HepG2 (cell line): ENCODE measurements around the gene ANGPTL2. TPM values are rescaled to one million over a fixed set of nuclear protein-coding genes. Genes with fewer than 3 reads are reported as not detected.

ENCODE experiments used
- ATAC-seq: fragments of 200-7000 bp; cut with Tn5 transposase; 3 replicates; pipeline ENCODE4 v1.9.1; 2020; ENCODE audit warnings: mild to moderate bottlenecking, moderate library complexity
- BruUV-seq: library from RNA; stranded (reverse); fragments of 400-500 nt; replicated peaks from 2 replicates; lab custom pipeline; 2021; lab: Mats Ljungman, UMichigan
- CTCF ChIA-PET: fragments of 300-600 bp; formaldehyde crosslinking; extraction: SDS; loops from one replicate; lab custom pipeline; 2021; ENCODE audit warnings: low total read pairs, inconsistent platforms, low intra/inter-chr PET ratio; lab: Yijun Ruan, JAX
- POLR2A ChIA-PET: fragments of 350-600 bp; sonication (Branson Sonifier 250); formaldehyde crosslinking; loops from one replicate; lab custom pipeline; 2020; ENCODE audit warnings: antibody characterized with exemption, inconsistent platforms; lab: Yijun Ruan, JAX
- DNase-seq: peaks from one replicate; pipeline ENCODE4 v3.0.0-alpha.2; 2015; ENCODE audit warnings: low spot score
- FAIRE-seq: peaks from 3 replicates; lab custom pipeline; 2011; peaks lifted over from hg19 to GRCh38; lab: Jason Lieb, UNC
- H2AFZ ChIP-seq: one replicate; pipeline ENCODE4 v1.6.1; 2011; ENCODE audit warnings: low read length, inconsistent platforms
- H3K27ac ChIP-seq: fragments of 300-600 bp; 3 replicates; pipeline ENCODE4 v1.8.0; 2011; ENCODE audit warnings: mixed run types, mild to moderate bottlenecking, mixed read lengths, low read length, inconsistent platforms; ENCODE audit not compliant: insufficient read depth; ENCODE audit errors: extremely low read length
- H3K27me3 ChIP-seq, 2 experiments: fragments of 200-600 bp in 1 of 2; 2 replicates in 1 of 2; 3 replicates in 1 of 2; pipeline versions ENCODE4 v1.6.0 to v1.8.0; 2011; ENCODE audit warnings: low read length in 2 of 2, mild to moderate bottlenecking in 2 of 2, moderate library complexity in 2 of 2, inconsistent platforms in 1 of 2; ENCODE audit not compliant: insufficient read depth in 2 of 2, control insufficient read depth in 1 of 2
- H3K36me3 ChIP-seq, 2 experiments: fragments of 200-600 bp in 1 of 2; replicated peaks in 1 of 2; 2 replicates in 1 of 2; 3 replicates in 1 of 2; pipeline versions ENCODE4 v1.5.1 to v1.8.0; 2011; ENCODE audit warnings: low read length in 2 of 2, inconsistent platforms in 1 of 2; ENCODE audit not compliant: insufficient read depth in 2 of 2, control insufficient read depth in 1 of 2
- H3K4me1 ChIP-seq: 2 replicates; pipeline ENCODE4 v1.5.1; 2012; ENCODE audit warnings: low read length, inconsistent platforms; ENCODE audit not compliant: insufficient read depth
- H3K4me2 ChIP-seq: 2 replicates; pipeline ENCODE4 v1.6.0; 2011; ENCODE audit warnings: low read depth, low read length, inconsistent platforms
- H3K4me3 ChIP-seq, 3 experiments: fragments of 200-600 bp in 1 of 3; sonication (generic), shearing (Covaris generic) in 1 of 3; replicated peaks in 1 of 3; 2 replicates each; pipeline ENCODE4 v1.5.1; 2011 to 2016; ENCODE audit warnings: low read length in 3 of 3, inconsistent platforms in 2 of 3, low read depth in 2 of 3, mild to moderate bottlenecking in 2 of 3, control low read depth in 1 of 3, mixed read lengths in 1 of 3; ENCODE audit not compliant: insufficient read depth in 1 of 3
- H3K79me2 ChIP-seq: one replicate; pipeline ENCODE4 v1.6.1; 2011; ENCODE audit warnings: low read length, inconsistent platforms; ENCODE audit not compliant: insufficient read depth
- H3K9ac ChIP-seq: 2 replicates; pipeline ENCODE4 v1.6.0; 2011; ENCODE audit warnings: mild to moderate bottlenecking, low read depth, low read length, inconsistent platforms; ENCODE audit not compliant: insufficient read depth
- H3K9me3 ChIP-seq: 2 replicates; pipeline ENCODE4 v1.5.1; 2012; ENCODE audit warnings: mild to moderate bottlenecking, low read length
- H4K20me1 ChIP-seq: 2 replicates; pipeline ENCODE4 v1.6.0; 2011; ENCODE audit warnings: inconsistent platforms, mild to moderate bottlenecking, low read length, moderate library complexity; ENCODE audit not compliant: insufficient read depth
- CBX1 ChIP-seq: IDR thresholded peaks from one replicate; pipeline ENCODE4 v1.6.1; 2016; ENCODE audit warnings: antibody characterized with exemption, low read depth
- CHD2 ChIP-seq: IDR thresholded peaks from 2 replicates; pipeline ENCODE4 v1.6.1; 2011; ENCODE audit warnings: low read depth, low read length, improper control_type of control experiment
- HMGA1 ChIP-seq: sonication (generic); formaldehyde crosslinking; conservative IDR thresholded peaks from 2 replicates; pipeline ENCODE4 v1.4.0; 2020; ENCODE audit warnings: missing genetic modification reagents
- HOXA3 ChIP-seq: sonication (generic); formaldehyde crosslinking; IDR thresholded peaks from 2 replicates; pipeline ENCODE4 v1.5.0; 2020; ENCODE audit warnings: missing genetic modification reagents
- KMT2A ChIP-seq: sonication (generic); formaldehyde crosslinking; IDR thresholded peaks from 2 replicates; pipeline ENCODE4 v1.4.0; 2020; ENCODE audit warnings: missing genetic modification reagents
- ZKSCAN8 ChIP-seq: IDR thresholded peaks from 2 replicates; pipeline ENCODE4 v1.6.1; 2016; ENCODE audit warnings: borderline replicate concordance, missing genetic modification reagents, missing compliant biosample characterization
- ZNF143 ChIP-seq: sonication (generic); formaldehyde crosslinking; IDR thresholded peaks from 2 replicates; pipeline ENCODE4 v1.4.0; 2020; ENCODE audit warnings: missing genetic modification reagents
- ZNF225 ChIP-seq: sonication (generic); formaldehyde crosslinking; IDR thresholded peaks from 2 replicates; pipeline ENCODE4 v1.4.0; 2020; ENCODE audit warnings: mild to moderate bottlenecking, missing genetic modification reagents
- ZNF235 ChIP-seq: sonication (generic); formaldehyde crosslinking; IDR thresholded peaks from 2 replicates; pipeline ENCODE4 v1.8.1; 2023; ENCODE audit warnings: mild to moderate bottlenecking, missing genetic modification reagents, borderline replicate concordance
- ZNF354B ChIP-seq: sonication (generic); formaldehyde crosslinking; IDR thresholded peaks from 2 replicates; pipeline ENCODE4 v1.8.0; 2022; ENCODE audit warnings: mild to moderate bottlenecking, missing genetic modification reagents
- ZNF558 ChIP-seq: sonication (generic); formaldehyde crosslinking; IDR thresholded peaks from 2 replicates; pipeline ENCODE4 v1.9.0; 2022; ENCODE audit warnings: mild to moderate bottlenecking, missing genetic modification reagents, borderline replicate concordance
- ZNF850 ChIP-seq: sonication (generic); formaldehyde crosslinking; conservative IDR thresholded peaks from 2 replicates; pipeline ENCODE4 v1.9.0; 2021; ENCODE audit warnings: mild to moderate bottlenecking, missing genetic modification reagents
- WGBS: methylation state at CpG from one replicate; pipeline ENCODE4 v1.1.6; 2017; ENCODE audit warnings: low lambda C conversion rate; 5-methylcytosine and 5-hydroxymethylcytosine counted together
- in situ Hi-C: cut with HindIII; loops from 2 replicates; pipeline ENCODE4 v1.10.0; 2017; ENCODE audit warnings: low pct_unique_long_range_greater_than_20kb; ENCODE audit not compliant: extremely low pct_ligation_motif_present
- intact Hi-C: fragments of 100-400 bp; cut with micrococcal nuclease; formaldehyde crosslinking; loops from one replicate; pipeline ENCODE4 v1.10.0; 2022; ENCODE audit not compliant: unreplicated experiment
- polyA plus RNA-seq, 8 experiments: library from polyadenylated mRNA; depleted of rRNA in 3 of 8; stranded (reverse) in 7 of 8; unstranded in 1 of 8; fragments of >200 nt; fragmentation: Illumina TruSeq in 4 of 8; extraction: Trizol in 4 of 8; gene quantifications; 2 replicates each; pipeline versions ENCODE4 v1.2.1 to v1.2.3, GENCODE V29; 2011 to 2016; ENCODE audit warnings: low read depth in 4 of 8, missing spikeins in 1 of 8, mixed read lengths in 1 of 8; ENCODE audit not compliant: insufficient read depth in 1 of 8
- total RNA-seq, 5 experiments: library from RNA; depleted of rRNA; stranded (reverse); fragments of >200 nt; fragmentation: Illumina TruSeq; extraction: Trizol; gene quantifications; 2 replicates each; pipeline ENCODE4 v1.2.3, GENCODE V29; 2016; ENCODE audit warnings: low read depth in 1 of 5
- TF ChIP-seq, protein P1 (sequence below): sonication (generic); formaldehyde crosslinking; IDR thresholded peaks from 2 replicates; pipeline ENCODE4 v1.5.1; 2020; ENCODE audit warnings: missing genetic modification reagents, mild to moderate bottlenecking, borderline replicate concordance
- TF ChIP-seq, protein P2 (sequence below), 2 experiments: fragments of 450-650 bp in 1 of 2; sonication (generic) in 1 of 2; formaldehyde crosslinking; IDR thresholded peaks; 2 replicates each; pipeline versions ENCODE4 v1.5.0 to v1.8.0; 2020 to 2022; ENCODE audit warnings: mild to moderate bottlenecking in 1 of 2, missing genetic modification reagents in 1 of 2
- TF ChIP-seq, protein P3 (sequence below): sonication (generic); formaldehyde crosslinking; IDR thresholded peaks from 2 replicates; pipeline ENCODE4 v1.4.0; 2020; ENCODE audit warnings: missing genetic modification reagents, borderline replicate concordance

The ANGPTL2 gene
- total and polyA plus RNA-seq, 2 of the 13 experiments (the other 11 are each of a cell fraction or from before 2014, with no cell fraction given) = 0.91 to 21.0 TPM

DNA sequence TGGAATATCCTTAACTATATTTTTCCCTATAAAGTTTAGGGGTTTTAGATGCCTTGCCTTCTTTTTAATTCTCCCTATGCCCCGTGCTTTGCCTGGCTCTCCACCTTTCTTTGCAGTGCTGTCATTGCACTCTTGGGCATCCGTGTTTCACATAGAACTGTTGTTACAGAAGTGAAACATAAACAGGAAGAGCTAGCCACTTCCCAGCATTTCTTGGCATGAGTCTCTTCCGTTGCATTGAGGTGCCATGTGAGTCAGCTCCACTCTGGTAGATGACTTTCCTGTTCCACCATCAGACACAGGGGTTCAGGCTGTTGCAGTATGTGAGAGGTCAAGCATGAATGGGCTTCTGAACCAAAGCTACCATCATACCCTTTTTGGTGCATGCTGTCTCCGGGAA, 73.4 kb downstream of the ANGPTL2 start:
- no peaks in the 10 kb centered on the region for H3K4me1 ChIP-seq
- no peak for FAIRE-seq
- TF ChIP-seq CBX1 = no peak
- TF ChIP-seq, protein P1, sequence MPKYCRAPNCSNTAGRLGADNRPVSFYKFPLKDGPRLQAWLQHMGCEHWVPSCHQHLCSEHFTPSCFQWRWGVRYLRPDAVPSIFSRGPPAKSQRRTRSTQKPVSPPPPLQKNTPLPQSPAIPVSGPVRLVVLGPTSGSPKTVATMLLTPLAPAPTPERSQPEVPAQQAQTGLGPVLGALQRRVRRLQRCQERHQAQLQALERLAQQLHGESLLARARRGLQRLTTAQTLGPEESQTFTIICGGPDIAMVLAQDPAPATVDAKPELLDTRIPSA = no peak
- TF ChIP-seq ZNF235 = no peak
- TF ChIP-seq ZKSCAN8 = no peak
- no peak for TF ChIP-seq ZNF850 (CRISPR knock-in tag)
- TF ChIP-seq, protein P2, sequence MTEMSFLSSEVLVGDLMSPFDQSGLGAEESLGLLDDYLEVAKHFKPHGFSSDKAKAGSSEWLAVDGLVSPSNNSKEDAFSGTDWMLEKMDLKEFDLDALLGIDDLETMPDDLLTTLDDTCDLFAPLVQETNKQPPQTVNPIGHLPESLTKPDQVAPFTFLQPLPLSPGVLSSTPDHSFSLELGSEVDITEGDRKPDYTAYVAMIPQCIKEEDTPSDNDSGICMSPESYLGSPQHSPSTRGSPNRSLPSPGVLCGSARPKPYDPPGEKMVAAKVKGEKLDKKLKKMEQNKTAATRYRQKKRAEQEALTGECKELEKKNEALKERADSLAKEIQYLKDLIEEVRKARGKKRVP (CRISPR knock-in tag; IDR thresholded peaks at IDR 0.05) = no peak
- TF ChIP-seq ZNF143 = no peak
- no peak for TF ChIP-seq CHD2
- no peak for TF ChIP-seq ZNF558 (CRISPR knock-in tag)
- no peak for TF ChIP-seq ZNF225 (CRISPR knock-in tag)
- no peak for TF ChIP-seq HOXA3 (CRISPR knock-in tag)
- no peak for TF ChIP-seq ZNF354B (CRISPR knock-in tag)
- no peak for TF ChIP-seq HMGA1 (CRISPR knock-in tag)
- TF ChIP-seq, protein P3, sequence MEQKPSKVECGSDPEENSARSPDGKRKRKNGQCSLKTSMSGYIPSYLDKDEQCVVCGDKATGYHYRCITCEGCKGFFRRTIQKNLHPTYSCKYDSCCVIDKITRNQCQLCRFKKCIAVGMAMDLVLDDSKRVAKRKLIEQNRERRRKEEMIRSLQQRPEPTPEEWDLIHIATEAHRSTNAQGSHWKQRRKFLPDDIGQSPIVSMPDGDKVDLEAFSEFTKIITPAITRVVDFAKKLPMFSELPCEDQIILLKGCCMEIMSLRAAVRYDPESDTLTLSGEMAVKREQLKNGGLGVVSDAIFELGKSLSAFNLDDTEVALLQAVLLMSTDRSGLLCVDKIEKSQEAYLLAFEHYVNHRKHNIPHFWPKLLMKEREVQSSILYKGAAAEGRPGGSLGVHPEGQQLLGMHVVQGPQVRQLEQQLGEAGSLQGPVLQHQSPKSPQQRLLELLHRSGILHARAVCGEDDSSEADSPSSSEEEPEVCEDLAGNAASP (CRISPR knock-in tag) = no peak
- TF ChIP-seq KMT2A (CRISPR knock-in tag) = no peak
- TF ChIP-seq, all 625 proteins: peak for 0
- no peak overlapping the region for H3K4me2 ChIP-seq
- in situ Hi-C loops (no loop called here), intact Hi-C loops (no loop called here)
- DNase-seq (no peak), ATAC-seq (no peak)
- POLR2A ChIA-PET = no interaction called here
- H2AFZ ChIP-seq = no peak overlapping the region
- CTCF ChIA-PET = no interaction called here
- H3K9ac ChIP-seq = no peak overlapping the region
- H3K9me3 ChIP-seq = no peaks in the 10 kb centered on the region
- no peak overlapping the region for H3K4me3 ChIP-seq
- H3K27ac ChIP-seq = no peak overlapping the region
- no peaks in the 10 kb centered on the region for H3K36me3 ChIP-seq
- no peaks in the 10 kb centered on the region for H3K79me2 ChIP-seq
- 59% methylated on average over 4 of the region's 4 CpGs for WGBS
- no peaks in the 10 kb centered on the region for H3K27me3 ChIP-seq
- no peaks in the 10 kb centered on the region for H4K20me1 ChIP-seq
- BruUV-seq = no TSS peak
